ENCODE data around the gene FBXW8. TPM values are rescaled to one million over a fixed set of nuclear protein-coding genes. Genes with fewer than 3 reads are reported as not detected.
A peak's percentile ranks its signal among the peaks of the same experiment; 100 is the strongest.

FBXW8 gene
- total RNA-seq, 1 donor = 24.6 TPM

DNA sequence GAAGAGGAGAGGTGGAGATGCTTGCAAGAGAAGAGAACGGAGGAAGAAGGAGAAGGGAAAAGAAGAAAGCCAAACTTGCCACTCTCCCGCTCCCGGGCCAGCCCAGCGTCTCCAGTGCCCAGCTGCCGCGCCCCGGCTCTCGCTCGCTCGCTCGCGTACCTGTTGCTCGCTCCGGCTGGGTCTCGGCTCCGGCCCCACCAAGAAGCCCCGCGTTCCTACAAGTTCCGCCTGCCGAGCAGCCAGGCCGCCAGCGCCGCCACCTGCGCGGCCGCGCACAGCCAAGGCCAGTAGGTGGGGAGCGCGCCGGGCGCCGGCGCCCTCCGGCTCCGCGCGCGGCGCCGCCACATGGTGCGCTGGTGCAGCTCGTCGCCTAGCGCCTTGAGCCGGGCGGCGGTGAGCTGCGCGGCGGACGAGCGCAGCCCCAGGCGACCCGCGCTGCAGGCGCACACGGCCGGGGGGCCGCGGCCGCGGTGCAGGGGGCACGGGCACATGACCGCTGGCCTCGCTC is 29.9 kb upstream of the FBXW8 start:
- TF ChIP-seq, protein P1, sequence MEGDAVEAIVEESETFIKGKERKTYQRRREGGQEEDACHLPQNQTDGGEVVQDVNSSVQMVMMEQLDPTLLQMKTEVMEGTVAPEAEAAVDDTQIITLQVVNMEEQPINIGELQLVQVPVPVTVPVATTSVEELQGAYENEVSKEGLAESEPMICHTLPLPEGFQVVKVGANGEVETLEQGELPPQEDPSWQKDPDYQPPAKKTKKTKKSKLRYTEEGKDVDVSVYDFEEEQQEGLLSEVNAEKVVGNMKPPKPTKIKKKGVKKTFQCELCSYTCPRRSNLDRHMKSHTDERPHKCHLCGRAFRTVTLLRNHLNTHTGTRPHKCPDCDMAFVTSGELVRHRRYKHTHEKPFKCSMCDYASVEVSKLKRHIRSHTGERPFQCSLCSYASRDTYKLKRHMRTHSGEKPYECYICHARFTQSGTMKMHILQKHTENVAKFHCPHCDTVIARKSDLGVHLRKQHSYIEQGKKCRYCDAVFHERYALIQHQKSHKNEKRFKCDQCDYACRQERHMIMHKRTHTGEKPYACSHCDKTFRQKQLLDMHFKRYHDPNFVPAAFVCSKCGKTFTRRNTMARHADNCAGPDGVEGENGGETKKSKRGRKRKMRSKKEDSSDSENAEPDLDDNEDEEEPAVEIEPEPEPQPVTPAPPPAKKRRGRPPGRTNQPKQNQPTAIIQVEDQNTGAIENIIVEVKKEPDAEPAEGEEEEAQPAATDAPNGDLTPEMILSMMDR (IDR thresholded peaks at IDR 0.05; ENCODE audit: insufficient read depth, low read depth, low read length) = no peak
- DNase-seq (ENCODE audit: low read depth) = peak; percentile 29
- no peak overlapping the region for H3K4me3 ChIP-seq (ENCODE audit: low read depth, low read length)

DNA sequence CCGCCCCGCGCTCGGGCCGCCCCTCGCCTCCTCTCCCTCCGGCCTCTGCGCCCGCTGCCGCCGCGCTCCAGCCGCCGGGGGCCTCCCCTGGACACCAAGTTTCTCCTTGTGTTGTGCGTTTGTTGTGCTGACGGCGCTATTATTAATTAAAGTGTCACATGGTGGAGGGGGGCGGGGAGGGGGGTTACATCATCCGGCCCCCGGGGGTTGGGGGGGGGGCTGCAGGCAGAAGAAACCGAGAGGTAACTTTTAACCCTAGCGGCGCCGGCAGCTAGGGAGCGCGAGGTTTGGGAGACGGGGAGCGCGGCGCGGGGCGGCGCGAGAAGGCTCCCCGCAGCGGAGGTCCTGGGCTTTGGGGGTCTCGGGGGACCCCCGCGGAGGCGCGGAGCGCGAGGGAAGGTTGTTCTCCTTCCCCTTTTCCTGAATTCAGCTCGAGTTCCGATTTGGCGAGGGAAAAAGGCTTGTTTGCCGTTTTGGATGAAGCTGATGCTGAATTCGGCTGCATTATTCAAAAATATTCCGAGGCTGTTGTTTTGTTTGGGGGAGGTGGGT is 29.3 kb upstream of the FBXW8 start, which contains the start of gene HRK:
HRK (minus strand) TSS at position 117 of the 552 bp plus-strand sequence. CDS start 134 bp downstream, outside the sequence.
- DNase-seq (ENCODE audit: low read depth) = no peak
- H3K4me3 ChIP-seq (ENCODE audit: low read depth, low read length) = no peak within 1 kb of the TSS
- TF ChIP-seq, protein P1 (IDR thresholded peaks at IDR 0.05; ENCODE audit: insufficient read depth, low read depth, low read length) = no peak

GRCh38 chr12:116881877-116882507 is 28.8 kb upstream of the FBXW8 start:
- H3K4me3 ChIP-seq (ENCODE audit: low read depth, low read length) = no peak overlapping the region
- TF ChIP-seq, protein P1 (IDR thresholded peaks at IDR 0.05; ENCODE audit: insufficient read depth, low read depth, low read length) = no peak
- DNase-seq (ENCODE audit: low read depth) = no peak

DNA sequence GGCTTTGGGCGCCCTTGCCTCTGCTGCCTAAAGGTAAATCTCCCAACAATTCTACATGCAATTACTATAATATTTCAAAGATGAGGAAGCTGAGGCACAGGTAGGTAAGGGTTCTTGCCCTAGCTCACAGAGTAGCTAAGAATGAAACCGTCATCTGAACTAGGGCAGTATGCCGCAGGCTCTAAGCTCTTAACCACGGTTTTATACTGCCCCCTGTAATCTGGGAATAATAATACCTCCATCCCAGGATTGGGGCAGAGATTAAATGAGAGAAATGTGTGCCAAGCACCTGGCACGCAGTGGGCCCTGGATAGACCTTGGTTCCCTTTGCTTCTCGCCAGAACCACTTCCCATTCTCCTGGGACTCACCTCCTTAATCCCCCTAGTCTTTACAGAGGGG is 28.0 kb upstream of the FBXW8 start:
- peak; percentile 40 for DNase-seq (ENCODE audit: low read depth)
- TF ChIP-seq, protein P1 (IDR thresholded peaks at IDR 0.05; ENCODE audit: insufficient read depth, low read depth, low read length) = peak; percentile 38
- no peak overlapping the region for H3K4me3 ChIP-seq (ENCODE audit: low read depth, low read length)

DNA sequence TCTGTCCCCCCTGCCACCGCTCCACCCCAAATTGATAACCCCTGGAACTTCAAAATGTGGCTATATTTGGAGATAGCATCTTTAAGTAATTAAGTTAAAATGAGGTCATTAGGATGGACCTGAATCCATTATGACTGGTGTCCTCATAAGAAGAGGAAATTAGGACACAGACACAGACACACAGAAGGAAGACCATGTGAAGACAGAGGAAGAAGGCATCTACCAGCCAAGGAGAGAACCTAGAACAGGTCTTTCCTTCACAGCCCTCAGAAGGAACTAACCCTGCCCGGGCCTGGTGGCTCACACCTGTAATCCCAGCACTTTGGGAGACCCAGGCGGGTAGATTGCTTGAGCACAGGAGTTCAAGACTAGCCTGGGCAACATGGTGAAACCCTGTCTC is 25.9 kb upstream of the FBXW8 start:
- DNase-seq (ENCODE audit: low read depth) = no peak
- no peak overlapping the region for H3K4me3 ChIP-seq (ENCODE audit: low read depth, low read length)
- TF ChIP-seq, protein P1 (IDR thresholded peaks at IDR 0.05; ENCODE audit: insufficient read depth, low read depth, low read length) = no peak

DNA sequence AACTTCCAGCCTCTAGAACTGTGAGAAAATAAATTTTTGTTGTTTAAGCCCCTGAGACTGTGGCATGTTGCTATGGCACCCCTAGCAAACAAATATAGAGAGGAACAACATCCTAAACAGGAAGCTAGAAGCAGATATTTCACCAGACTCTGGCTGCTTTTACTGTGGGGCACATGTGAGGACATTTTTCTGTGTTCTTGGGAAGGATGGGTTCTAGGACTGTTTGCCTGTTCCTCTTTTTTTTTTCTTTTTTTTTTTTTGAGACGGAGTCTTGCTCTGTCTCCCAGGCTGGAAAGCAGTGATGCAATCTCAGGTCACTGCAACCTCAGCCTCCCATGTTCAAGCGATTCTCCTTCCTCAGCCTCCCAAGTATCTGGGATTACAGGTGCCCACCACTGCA is 25.3 kb upstream of the FBXW8 start:
- DNase-seq (ENCODE audit: low read depth) = no peak
- TF ChIP-seq, protein P1 (IDR thresholded peaks at IDR 0.05; ENCODE audit: insufficient read depth, low read depth, low read length) = no peak
- H3K4me3 ChIP-seq (ENCODE audit: low read depth, low read length) = no peak overlapping the region

All from fibroblast of villous mesenchyme (primary cell).